HTERT RPE-1 (cell line): ENCODE results near the gene CYP46A1.

Experiments
- in situ Hi-C: fragments of 300-500 bp; cut with MboI; formaldehyde crosslinking; loops from 4 replicates; pipeline ENCODE4 v1.14.3; 2020; ENCODE audit warnings: low sequenced_read_pairs

Gene CYP46A1

GRCh38 chr14:99672506-99673304 is 11.4 kb upstream of the CYP46A1 start:
- in situ Hi-C loops: no loop called here

DNA sequence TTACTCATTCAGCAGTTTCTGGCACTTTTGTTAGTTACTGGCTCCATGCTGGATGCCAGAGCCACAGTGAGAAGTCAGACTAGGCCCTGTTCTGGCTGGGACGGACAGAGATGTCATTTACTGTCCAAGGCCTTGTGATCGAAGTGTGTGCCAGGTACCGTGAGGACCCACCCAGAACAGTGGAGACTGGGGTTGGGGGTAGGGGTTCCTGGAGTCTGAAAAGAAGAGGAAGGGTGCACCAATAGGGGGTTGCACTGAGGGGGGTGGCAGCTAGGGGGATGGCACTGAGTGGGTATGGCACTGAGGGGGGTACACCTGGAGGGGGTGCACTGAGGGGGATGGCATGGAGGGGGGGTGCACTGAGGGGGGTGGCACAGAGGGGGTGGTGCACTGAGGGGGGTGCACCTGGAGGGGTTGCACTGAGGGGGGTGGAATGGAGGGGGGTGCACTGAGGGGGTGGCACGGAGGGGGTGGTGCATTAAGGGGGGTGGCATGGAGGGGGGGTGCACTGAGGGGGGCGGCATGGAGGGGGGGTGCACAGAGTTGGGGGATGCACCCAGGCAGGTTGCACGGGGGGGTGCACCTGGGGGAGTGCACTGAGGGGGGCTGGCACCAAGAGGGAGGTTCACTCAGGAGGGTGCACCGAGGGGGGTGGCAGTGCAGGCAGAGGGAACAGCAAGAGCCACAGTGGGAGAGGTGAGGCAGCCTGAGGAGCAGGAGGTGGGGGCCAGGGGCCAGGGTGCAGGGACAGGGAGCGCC is 10.6 kb upstream of the CYP46A1 start:
- in situ Hi-C loops: no loop called here

- in situ Hi-C loops: no loop called here
Observed at GRCh38 chr14:99674064-99674650, 9.9 kb upstream of the CYP46A1 start.

DNA sequence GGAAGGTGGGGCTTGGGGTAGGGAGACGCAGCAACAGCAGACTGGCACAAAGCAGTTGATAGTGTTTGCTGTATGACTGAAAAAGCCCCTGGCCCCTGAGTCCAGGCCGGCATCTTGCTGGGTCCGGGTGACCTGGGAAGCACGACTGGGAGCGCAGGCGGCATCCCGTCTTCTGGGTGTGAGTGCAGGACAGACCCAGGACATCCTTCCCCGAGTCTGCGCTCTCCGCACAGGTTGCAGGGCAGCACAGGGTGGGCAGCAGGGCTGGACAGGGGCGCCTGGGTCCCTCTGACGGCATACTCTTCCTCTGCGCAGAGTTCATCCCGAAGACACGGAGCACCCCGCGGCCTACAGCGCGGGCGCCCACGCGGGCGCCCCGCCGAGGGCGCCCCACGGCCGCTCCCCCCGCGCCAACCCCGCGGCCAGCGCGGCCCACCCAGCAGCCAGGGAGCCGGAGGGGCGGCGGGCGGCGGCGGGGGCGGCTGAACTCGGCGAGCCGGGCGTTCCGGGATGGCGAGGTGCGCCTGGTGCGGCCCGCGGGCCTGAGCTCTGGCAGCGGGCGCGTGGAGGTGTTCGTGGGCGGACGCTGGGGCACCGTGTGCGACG is 9.2 kb upstream of the CYP46A1 start:
- in situ Hi-C loops: no loop called here

DNA sequence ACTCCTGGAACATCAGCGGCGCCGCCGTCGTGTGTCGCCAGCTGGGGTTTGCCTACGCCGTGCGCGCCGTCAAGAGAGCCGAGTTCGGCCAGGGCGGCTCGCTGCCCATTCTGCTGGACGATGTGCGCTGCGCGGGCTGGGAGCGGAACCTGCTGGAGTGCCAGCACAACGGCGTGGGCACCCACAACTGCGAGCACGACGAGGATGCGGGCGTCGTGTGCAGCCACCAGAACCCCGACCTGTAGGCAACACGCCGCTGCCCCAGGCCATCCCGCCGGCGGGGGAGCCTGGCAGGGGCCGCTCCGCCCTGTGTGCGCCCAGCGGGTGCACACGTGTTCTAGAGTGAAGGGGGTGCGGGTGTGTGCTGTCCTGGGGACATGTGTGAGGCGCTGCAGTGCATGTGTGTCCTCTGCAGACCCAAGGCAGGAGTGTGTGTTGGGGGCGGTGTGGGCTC is 8.7 kb upstream of the CYP46A1 start:
- in situ Hi-C loops: no loop called here

GRCh38 chr14:99675951-99676350 is 8.1 kb upstream of the CYP46A1 start:
- in situ Hi-C loops: no loop called here

- in situ Hi-C loops: no loop called here
Observed at GRCh38 chr14:99676657-99677056, 7.4 kb upstream of the CYP46A1 start.

- in situ Hi-C loops: no loop called here
Observed at GRCh38 chr14:99677231-99678140, 6.6 kb upstream of the CYP46A1 start.

GRCh38 chr14:99678198-99678597 is 5.9 kb upstream of the CYP46A1 start:
- in situ Hi-C loops: no loop called here

GRCh38 chr14:99679111-99679510 is 5.0 kb upstream of the CYP46A1 start:
- in situ Hi-C loops: no loop called here

- in situ Hi-C loops: no loop called here
Observed at GRCh38 chr14:99679543-99679942, 4.6 kb upstream of the CYP46A1 start.

- in situ Hi-C loops: no loop called here
Observed at GRCh38 chr14:99679996-99680395, 4.1 kb upstream of the CYP46A1 start.

DNA sequence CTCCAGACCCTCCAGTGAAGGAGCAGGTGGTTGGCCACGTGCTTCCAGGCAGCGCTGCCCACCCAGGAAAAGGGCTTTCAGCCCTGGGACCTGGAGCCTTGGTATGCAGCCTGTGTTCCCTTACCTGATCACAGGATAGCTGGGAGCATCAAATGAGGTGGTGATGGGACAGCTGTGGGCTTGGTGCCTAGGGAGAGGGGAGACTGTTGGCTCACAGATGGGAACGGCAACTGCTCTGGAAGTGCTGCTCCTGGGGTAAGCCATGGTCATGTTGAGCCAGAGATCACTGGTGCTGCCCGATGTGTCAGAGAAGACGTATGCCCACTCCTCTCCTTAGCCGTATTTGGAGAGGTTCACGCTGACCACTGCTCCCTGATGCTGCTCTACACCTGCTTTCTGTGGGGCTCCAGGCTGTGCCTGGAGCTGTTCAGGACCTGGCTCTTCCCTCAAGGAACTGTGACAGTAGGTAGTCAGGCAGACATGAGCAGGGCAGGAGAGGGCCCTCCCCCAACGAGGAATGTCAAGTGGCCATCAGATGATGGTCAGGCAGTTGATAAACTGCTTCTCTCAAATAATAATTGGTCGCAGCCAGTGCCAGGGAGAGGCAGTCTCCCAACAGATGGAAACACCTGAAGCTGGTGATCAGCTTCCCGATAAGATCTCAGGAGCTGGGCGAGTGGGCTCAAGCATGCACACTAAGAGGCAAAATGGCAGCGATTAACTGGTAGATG is 2.8 kb upstream of the CYP46A1 start:
- in situ Hi-C loops: no loop called here

GRCh38 chr14:99681832-99682148 is 2.3 kb upstream of the CYP46A1 start:
- in situ Hi-C loops: no loop called here

- in situ Hi-C loops: no loop called here
Observed at GRCh38 chr14:99682809-99683618, 1.1 kb upstream of the CYP46A1 start.

DNA sequence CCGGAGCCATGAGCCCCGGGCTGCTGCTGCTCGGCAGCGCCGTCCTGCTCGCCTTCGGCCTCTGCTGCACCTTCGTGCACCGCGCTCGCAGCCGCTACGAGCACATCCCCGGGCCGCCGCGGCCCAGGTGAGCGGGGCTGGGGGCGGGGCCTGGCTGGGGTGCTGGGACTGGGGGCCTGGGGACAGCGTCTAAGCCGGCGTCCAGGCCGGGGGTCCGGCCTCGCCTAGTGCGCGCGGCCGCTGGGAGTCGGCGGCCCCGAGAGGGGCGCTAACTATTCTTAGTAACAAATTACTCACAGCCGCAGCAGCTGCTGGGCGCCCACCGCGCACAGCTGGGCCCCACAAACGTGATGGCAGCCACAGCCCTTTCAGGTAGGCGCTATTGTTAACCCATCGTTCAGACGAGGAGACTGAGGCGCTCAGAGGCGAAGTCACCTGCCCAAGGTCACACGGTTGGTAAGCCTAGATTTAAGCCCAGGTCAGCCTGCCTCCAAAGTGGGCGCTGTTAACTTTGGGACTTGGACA is 374 bp downstream of the CYP46A1 start:
- in situ Hi-C loops: no loop called here

- in situ Hi-C loops: no loop called here
Observed at GRCh38 chr14:99685151-99685591, 1.1 kb downstream of the CYP46A1 start.

GRCh38 chr14:99685596-99685995 is 1.5 kb downstream of the CYP46A1 start:
- in situ Hi-C loops: no loop called here
